Measurements from ENCODE around the gene CNN2.

- no peak for TF ChIP-seq POLR2A (IDR thresholded peaks at IDR 0.05)
- no peak for TF ChIP-seq CTCF (IDR thresholded peaks at IDR 0.05)
These were observed 36.9 kb downstream of the CNN2 start for GRCh38 chr19:1063030-1063908.

All from thyroid gland (tissue), 4 donors.